CD14-positive monocyte (primary cell): Measurements from ENCODE around the gene PBX4. TPM values are rescaled to one million over a fixed set of nuclear protein-coding genes. Genes with fewer than 3 reads are reported as not detected.

ENCODE experiments used
- DNase-seq, 3 donors: peaks; one replicate each; pipeline ENCODE4 v3.0.0-alpha.2; 2011 to 2022
- H2AFZ ChIP-seq: 2 replicates; pipeline ENCODE4 v1.6.0; 2012; ENCODE audit warnings: mild to moderate bottlenecking, low read depth, low read length, inconsistent platforms; ENCODE audit not compliant: insufficient read depth, poor library complexity, severe bottlenecking
- H3K27ac ChIP-seq, 2 donors: 1 replicate in 1 of 2; 2 replicates in 1 of 2; pipeline ENCODE4 v1.5.1; 2012 to 2013; ENCODE audit warnings: low read length in 2 of 2, control low read depth in 1 of 2, inconsistent platforms in 1 of 2, low read depth in 1 of 2, mild to moderate bottlenecking in 1 of 2
- H3K27me3 ChIP-seq, 2 donors: one replicate each; pipeline versions ENCODE4 v1.6.0 to v1.6.1; 2011 to 2013; ENCODE audit warnings: low read length in 2 of 2; ENCODE audit not compliant: control insufficient read depth in 2 of 2, insufficient read depth in 2 of 2
- H3K36me3 ChIP-seq, 2 donors: replicated peaks in 1 of 2; 1 replicate in 1 of 2; 2 replicates in 1 of 2; pipeline versions ENCODE4 v1.5.1 to v1.6.1; 2012 to 2013; ENCODE audit warnings: low read length in 2 of 2, control low read depth in 1 of 2, inconsistent platforms in 1 of 2, mild to moderate bottlenecking in 1 of 2; ENCODE audit not compliant: insufficient read depth in 2 of 2, control insufficient read depth in 1 of 2
- H3K4me1 ChIP-seq, 2 donors: 1 replicate in 1 of 2; 2 replicates in 1 of 2; pipeline versions ENCODE4 v1.5.1 to v1.6.1; 2012 to 2013; ENCODE audit warnings: low read length in 2 of 2, control low read depth in 1 of 2, inconsistent platforms in 1 of 2, mild to moderate bottlenecking in 1 of 2, moderate library complexity in 1 of 2; ENCODE audit not compliant: insufficient read depth in 2 of 2, control insufficient read depth in 1 of 2
- H3K4me2 ChIP-seq: replicated peaks from 2 replicates; pipeline ENCODE3; 2012; ENCODE audit warnings: low read length, moderate library complexity, mild to moderate bottlenecking; ENCODE audit not compliant: poor library complexity, severe bottlenecking; ENCODE audit errors: extremely low read depth
- H3K4me3 ChIP-seq, 3 experiments: fragments of 200-600 bp in 1 of 3; sonication (generic) in 1 of 3; replicated peaks in 1 of 3; 1 replicate in 2 of 3; 2 replicates in 1 of 3; pipeline ENCODE4 v1.5.1; 2011 to 2013; ENCODE audit warnings: low read length in 3 of 3, mild to moderate bottlenecking in 3 of 3, control low read depth in 2 of 3, low read depth in 2 of 3, inconsistent platforms in 1 of 3, moderate library complexity in 1 of 3
- H3K79me2 ChIP-seq: 2 replicates; pipeline ENCODE4 v1.6.0; 2012; ENCODE audit warnings: mild to moderate bottlenecking, control low read depth, inconsistent platforms, low read length, moderate library complexity; ENCODE audit not compliant: insufficient read depth
- H3K9ac ChIP-seq: 2 replicates; pipeline ENCODE4 v1.6.0; 2017; ENCODE audit warnings: low read length, mild to moderate bottlenecking; ENCODE audit not compliant: insufficient read depth, poor library complexity, severe bottlenecking
- H3K9me3 ChIP-seq, 2 donors: replicated peaks in 1 of 2; 1 replicate in 1 of 2; 2 replicates in 1 of 2; pipeline versions ENCODE4 v1.5.1 to v1.6.1; 2012 to 2013; ENCODE audit warnings: low read length in 2 of 2, control low read depth in 1 of 2; ENCODE audit not compliant: control insufficient read depth in 1 of 2, insufficient read depth in 1 of 2
- H4K20me1 ChIP-seq: 2 replicates; pipeline ENCODE4 v1.6.0; 2012; ENCODE audit warnings: mild to moderate bottlenecking, low read length, control low read depth, moderate library complexity; ENCODE audit not compliant: insufficient read depth
- H3K27ac Mint-ChIP-seq, 7 donors: one replicate each; pipeline ENCODE4 v1.8.0; 2020; ENCODE audit warnings: mild to moderate bottlenecking in 7 of 7, mixed read lengths in 7 of 7, moderate library complexity in 6 of 7, inconsistent platforms in 2 of 7
- H3K27me3 Mint-ChIP-seq, 3 donors: one replicate each; pipeline ENCODE4 v1.8.0; 2021 to 2022; ENCODE audit warnings: low read depth in 3 of 3, mild to moderate bottlenecking in 3 of 3, mixed read lengths in 3 of 3, moderate library complexity in 3 of 3, inconsistent platforms in 1 of 3
- H3K36me3 Mint-ChIP-seq, 2 donors: one replicate each; pipeline ENCODE4 v1.8.0; 2020; ENCODE audit warnings: mixed read lengths in 2 of 2, inconsistent platforms in 1 of 2, mild to moderate bottlenecking in 1 of 2
- H3K4me1 Mint-ChIP-seq: one replicate; pipeline ENCODE4 v1.8.0; 2020; ENCODE audit warnings: mild to moderate bottlenecking, mixed read lengths
- H3K4me3 Mint-ChIP-seq, 2 donors: one replicate each; pipeline ENCODE4 v1.8.0; 2020; ENCODE audit warnings: mild to moderate bottlenecking in 2 of 2, mixed read lengths in 2 of 2, moderate library complexity in 1 of 2
- H3K9me3 Mint-ChIP-seq, 7 donors: one replicate each; pipeline ENCODE4 v1.8.0; 2020 to 2022; ENCODE audit warnings: mixed read lengths in 7 of 7, mild to moderate bottlenecking in 6 of 7, moderate library complexity in 6 of 7, inconsistent platforms in 2 of 7
- CTCF ChIP-seq: fragments of 200-600 bp; IDR thresholded peaks from one replicate; pipeline ENCODE4 v1.8.0; 2022; ENCODE audit warnings: antibody characterized with exemption, mild to moderate bottlenecking
- WGBS: methylation state at CpG from one replicate; pipeline ENCODE4 v1.1.5; 2013; ENCODE audit warnings: missing lambda C conversion rate; ENCODE audit not compliant: insufficient coverage; 5-methylcytosine and 5-hydroxymethylcytosine counted together
- intact Hi-C, 2 donors: fragments of 100-400 bp; cut with micrococcal nuclease; formaldehyde crosslinking; loops; one replicate each; pipeline versions ENCODE4 v1.15.0 to v1.15.1; 2023
- polyA plus RNA-seq, 3 donors: library from polyadenylated mRNA; depleted of rRNA in 1 of 3; unstranded in 2 of 3; stranded (reverse) in 1 of 3; fragments of 300-500 nt in 2 of 3; fragments of >200 nt in 1 of 3; fragmentation: Illumina TruSeq in 2 of 3; gene quantifications; 1 replicate in 2 of 3; 2 replicates in 1 of 3; pipeline ENCODE4 v1.2.3, GENCODE V29; 2012 to 2021

Gene PBX4
- polyA plus RNA-seq, 3 donors, result 2.4 TPM; not detected in 2

- Histone ChIP-seq H3K36me3 (peaks cover 75 to 83% of the 10 kb centered on the region in 2 donors), H3K4me1 (peaks cover 14 to 26% of the 10 kb centered on the region in 2 donors), H3K4me2 (no peak overlapping the region), H3K27ac (no peak overlapping the region), H3K4me3 (no peak overlapping the region), H3K9me3 (no peaks in the 10 kb centered on the region), H4K20me1 (peaks cover 91% of the 10 kb centered on the region), H2AFZ (no peak overlapping the region), H3K27me3 (no peaks in the 10 kb centered on the region), H3K79me2 (peaks cover 24% of the 10 kb centered on the region), H3K9ac (no peak overlapping the region)
- peak overlapping the region in 3 of 7 donors; percentile 18 to 84 (median 75) for H3K27ac Mint-ChIP-seq
- WGBS, result 96% methylated on average over 2 of the region's 5 CpGs
- peaks cover 3 to 10% (median 10%) of the 10 kb centered on the region in 3 donors for H3K27me3 Mint-ChIP-seq
- H3K4me3 Mint-ChIP-seq, result peak overlapping the region in 1 of 2 donors; percentile 7
- H3K36me3 Mint-ChIP-seq, result peaks cover 65 to 84% of the 10 kb centered on the region in 2 donors
- DNase-seq, result no peak
- peaks cover 0 to 3% (median 0%) of the 10 kb centered on the region in 7 donors for H3K9me3 Mint-ChIP-seq
- no peak for TF ChIP-seq CTCF
- intact Hi-C loops, result no loop called here
- H3K4me1 Mint-ChIP-seq, result peaks cover 8% of the 10 kb centered on the region
Observed at GRCh38 chr19:19632661-19633060, 14.2 kb upstream of the PBX4 start.

GRCh38 chr19:19631346-19631745, 12.9 kb upstream of the PBX4 start:
- 99% methylated on average over 7 of the region's 7 CpGs for WGBS
- Mint-ChIP-seq H3K4me3 (no peak overlapping the region), H3K27ac (peak overlapping the region in 2 of 7 donors; percentile 4 to 27)

More at GRCh38 chr19:19631346-19631745, 12.9 kb upstream of the PBX4 start:
- H3K9me3 ChIP-seq, result no peaks in the 10 kb centered on the region
- no peak overlapping the region for H3K4me3 ChIP-seq
- no peaks in the 10 kb centered on the region for H3K27me3 ChIP-seq
- H3K9me3 Mint-ChIP-seq, result peaks cover 0 to 3% (median 2%) of the 10 kb centered on the region in 7 donors
- TF ChIP-seq CTCF, result no peak
- no peak for DNase-seq
- no peak overlapping the region for H2AFZ ChIP-seq
- no peak overlapping the region for H3K9ac ChIP-seq
- H3K27me3 Mint-ChIP-seq, result peaks cover 6 to 14% (median 14%) of the 10 kb centered on the region in 3 donors
- peaks cover 84% of the 10 kb centered on the region for H4K20me1 ChIP-seq
- peaks cover 64 to 73% of the 10 kb centered on the region in 2 donors for H3K36me3 Mint-ChIP-seq
- peaks cover 18 to 30% of the 10 kb centered on the region in 2 donors for H3K4me1 ChIP-seq
- H3K27ac ChIP-seq, result no peak overlapping the region
- no peak overlapping the region for H3K4me2 ChIP-seq
- H3K79me2 ChIP-seq, result peaks cover 18% of the 10 kb centered on the region
- peaks cover 15% of the 10 kb centered on the region for H3K4me1 Mint-ChIP-seq
- H3K36me3 ChIP-seq, result peaks cover 63 to 70% of the 10 kb centered on the region in 2 donors
- intact Hi-C loops, result no loop called here
